Activated CD8-positive, alpha-beta memory T cell treated with anti-CD3 and anti-CD28 coated beads, Interleukin-2, amount 50 U/mL, for 24 hours (primary cell): ENCODE results near the gene PRSS27.
"Not testable (repeated sequence)": the region's sequence is repeated elsewhere in the genome, so short reads cannot be mapped to it uniquely, and the experiment has no call there.

Source experiments
- DNase-seq: peaks from one replicate; pipeline ENCODE4 v3.0.0-alpha.2; 2020; ENCODE audit errors: extremely low read depth

The PRSS27 gene

DNA sequence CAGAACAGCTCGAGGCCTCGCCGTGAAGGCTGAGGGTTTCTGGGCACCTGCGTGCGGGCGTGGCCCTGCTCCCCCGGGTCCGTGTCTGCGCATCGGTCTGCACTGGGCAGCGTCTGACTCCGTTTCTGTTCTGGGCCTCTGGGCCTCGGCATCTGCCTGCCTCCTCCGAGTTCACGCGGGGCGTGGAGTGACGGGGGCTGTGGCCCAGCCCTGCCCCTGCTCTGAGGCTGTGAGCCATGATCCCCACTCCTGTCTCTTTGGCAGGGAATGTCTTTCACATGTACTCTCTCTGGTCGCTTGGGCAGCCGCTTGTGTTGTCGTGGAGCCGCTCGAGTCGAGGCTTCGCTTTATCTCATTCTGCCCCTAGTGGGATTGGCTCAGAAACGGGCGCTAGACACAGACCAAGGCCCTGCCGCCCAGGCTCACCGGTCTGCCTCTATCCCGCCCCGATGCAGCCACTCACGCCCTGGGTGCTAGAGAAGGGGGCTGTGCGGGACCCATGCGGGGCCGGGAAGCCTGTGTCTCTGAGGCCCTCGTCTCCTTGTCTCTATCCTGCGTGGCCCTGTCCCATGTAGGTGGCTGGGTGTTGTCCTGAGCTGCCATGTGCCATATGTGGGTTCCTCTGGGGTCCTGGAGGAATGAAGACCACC is 23.3 kb downstream of the PRSS27 start:
- not testable (repeated sequence) for DNase-seq

DNA sequence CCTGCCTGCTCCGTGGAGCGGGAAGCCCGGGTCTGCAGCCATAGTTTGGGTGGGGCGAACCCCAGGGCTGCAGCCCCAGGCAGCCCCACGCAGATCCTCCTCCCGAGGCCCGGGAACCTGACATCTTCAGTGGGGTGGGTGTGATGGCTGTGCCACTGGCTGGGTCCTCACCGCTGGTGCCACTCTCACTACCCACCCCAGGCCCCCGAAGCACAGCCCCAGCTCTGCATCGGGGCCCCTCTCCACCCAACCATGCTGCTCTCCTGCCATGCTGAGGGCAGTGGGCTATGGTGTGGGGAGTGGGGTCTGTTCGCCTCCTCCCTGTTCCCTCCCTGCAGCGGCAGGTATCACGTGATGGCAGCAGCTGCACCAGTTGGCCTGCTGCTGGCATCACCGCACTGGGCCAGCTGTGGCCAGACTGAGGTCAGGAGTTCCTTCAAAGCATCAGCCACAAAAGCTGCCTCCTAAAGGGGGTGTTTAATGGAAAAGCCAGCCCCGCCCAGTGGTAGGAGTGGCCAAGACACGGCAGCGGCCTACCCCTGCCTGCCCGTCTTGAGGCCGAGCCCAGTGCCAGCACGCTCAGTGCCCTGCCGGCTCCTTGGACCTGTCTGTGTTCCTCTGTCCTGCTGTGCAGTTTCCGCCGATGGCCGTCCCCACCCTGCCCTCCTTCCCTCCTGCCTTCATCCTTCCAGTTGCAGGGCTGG is 26.9 kb downstream of the PRSS27 start:
- DNase-seq: no peak

DNA sequence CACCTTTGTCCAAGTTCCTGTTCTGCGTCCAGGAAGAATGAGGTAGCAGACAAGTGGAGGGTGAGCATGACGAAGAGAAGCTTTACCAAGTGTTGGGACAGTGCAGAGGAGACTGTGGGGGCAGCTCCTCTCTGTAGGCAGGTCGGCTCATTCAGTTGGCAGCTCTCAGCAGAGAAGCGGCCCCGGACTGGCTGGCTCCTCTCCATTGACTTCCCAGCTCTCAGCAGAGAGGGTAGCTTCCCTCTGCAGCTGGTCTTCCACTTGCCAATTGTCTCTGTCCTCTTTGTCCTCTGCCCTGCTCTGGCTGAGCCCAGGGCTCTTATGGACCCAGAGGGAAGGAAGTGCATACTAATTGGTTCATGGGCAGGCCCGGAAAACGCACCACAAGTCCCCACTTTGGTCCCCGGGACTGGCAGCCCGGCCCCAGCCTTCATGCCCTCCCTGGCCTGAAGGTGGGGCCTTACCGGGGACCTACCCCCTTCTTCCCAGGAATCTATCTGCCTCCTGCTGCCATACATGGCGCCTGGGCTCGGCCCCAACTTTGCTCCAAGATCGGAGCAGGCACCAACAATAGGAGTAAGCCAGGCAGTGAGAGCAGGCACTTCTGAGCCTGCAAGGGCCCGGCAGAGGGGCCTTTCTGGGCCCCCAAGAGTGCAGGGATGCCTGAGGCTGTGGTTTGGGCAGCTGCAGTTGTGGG is 27.6 kb downstream of the PRSS27 start:
- DNase-seq: no peak

DNA sequence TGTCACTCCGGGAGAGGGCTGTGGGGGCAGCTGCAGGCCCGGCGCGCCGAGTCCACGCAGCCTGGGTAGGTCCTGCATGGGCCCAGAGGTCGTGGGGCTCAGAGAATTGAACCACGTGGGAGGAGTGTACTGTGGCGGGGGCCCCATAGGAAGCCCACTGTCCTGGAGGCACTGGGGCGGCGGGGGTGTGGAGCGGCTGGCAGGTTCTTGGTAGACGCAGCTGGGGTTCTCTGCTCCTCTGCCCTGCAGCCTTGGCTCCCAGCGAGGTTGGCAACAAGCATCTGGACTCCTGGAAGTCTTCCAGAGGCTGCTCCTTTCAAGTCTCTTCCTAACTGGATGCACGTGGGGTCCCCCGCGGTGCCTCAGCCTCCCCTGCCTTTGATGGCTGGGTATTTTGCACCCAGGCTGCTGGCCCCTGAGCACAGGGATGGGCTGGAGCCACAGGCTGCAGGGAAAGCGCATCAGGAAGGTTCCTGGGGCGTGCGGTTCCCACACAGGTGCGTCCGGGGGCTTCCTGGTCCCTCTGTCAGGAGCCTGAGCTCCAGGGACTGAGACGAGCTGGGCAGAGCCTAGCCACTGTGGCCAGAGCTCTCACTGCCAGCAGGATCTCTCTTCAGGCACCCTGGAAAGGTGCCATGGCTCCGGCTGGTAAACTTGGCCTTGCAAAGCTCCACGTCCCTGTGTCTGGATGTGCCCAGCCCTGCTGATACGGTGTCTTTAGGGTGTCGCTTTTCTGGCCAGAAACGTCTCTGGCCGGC is 28.4 kb downstream of the PRSS27 start:
- DNase-seq: no peak

DNA sequence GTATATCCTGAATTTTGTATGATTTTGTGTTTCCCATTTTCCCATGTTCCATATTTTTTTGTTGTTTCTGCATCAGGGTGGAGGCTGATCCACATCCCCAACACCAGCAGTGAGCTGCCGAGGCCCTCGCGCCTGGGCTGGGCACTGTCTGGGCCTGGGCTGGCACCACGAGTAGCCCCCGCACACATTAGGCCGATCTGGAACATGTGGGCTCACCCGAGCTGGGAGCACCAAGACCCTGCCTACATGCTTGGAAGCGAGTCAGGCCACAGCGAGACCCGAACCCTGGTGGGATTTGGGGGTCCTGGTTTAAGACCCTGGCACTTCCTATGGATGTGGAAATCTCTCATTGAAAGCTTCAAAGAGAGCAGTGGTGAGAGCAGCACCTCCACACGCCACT is 29.2 kb downstream of the PRSS27 start:
- no peak for DNase-seq

DNA sequence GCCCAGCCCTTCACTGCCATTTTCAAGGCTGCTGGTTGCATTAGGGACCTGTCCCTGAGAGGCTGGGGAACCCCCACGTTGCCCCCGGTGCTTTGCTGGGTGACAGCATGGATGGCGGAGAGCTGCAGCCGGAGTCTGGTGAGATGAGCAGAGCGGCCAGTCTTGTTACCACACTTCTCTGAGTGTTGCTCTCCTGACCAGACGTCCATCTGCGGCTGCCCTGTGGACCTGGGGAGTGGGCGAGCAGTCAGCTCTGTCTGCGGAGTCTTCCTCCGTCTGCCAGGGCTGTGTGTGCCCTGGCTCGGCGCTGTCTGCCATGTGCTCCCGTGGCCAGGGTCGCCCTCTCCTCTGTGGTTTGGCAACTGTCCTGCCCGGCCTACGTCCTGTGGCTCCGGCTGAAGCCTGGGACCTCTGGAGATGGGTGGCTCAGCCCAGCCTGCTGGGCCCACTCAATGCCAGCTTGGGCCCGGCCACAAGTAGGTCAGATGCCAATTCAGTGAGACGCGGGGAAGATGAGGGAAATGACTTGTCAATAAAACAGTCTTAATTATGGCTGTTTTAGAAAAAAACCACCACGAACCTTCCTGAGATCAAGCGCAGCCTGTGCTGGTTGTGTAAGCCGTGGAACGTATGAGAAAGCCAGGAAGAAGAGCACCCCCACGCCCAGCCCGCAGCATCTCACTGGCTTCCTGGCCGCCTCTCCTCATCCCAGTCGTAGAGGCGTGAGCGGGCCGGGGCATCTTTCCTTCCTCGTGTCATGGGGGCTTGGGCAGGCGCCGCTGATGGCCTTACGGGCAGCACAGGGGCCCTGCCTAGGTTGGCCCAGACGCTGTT is 29.8 kb downstream of the PRSS27 start:
- DNase-seq: no peak

DNA sequence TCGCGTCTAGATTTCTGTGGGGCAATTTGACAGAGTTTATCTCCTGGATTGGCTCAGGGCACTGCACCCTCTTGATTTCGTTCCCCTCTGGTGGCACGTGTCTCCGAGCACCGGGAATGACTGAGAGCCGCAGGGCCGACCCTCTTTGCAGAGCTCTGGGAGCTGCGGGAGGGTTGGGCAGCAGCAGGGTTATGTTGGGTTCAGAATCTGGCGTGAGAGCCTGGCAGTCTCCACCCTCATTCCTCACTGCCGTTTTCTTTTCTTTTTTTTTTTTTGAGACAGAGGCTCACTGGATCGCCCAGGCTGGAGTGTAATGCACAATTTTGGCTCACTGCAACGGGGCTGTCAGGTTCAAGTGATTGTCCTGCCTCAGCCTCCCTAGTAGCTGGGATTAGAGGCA is 30.6 kb downstream of the PRSS27 start:
- DNase-seq: not testable (repeated sequence)

DNA sequence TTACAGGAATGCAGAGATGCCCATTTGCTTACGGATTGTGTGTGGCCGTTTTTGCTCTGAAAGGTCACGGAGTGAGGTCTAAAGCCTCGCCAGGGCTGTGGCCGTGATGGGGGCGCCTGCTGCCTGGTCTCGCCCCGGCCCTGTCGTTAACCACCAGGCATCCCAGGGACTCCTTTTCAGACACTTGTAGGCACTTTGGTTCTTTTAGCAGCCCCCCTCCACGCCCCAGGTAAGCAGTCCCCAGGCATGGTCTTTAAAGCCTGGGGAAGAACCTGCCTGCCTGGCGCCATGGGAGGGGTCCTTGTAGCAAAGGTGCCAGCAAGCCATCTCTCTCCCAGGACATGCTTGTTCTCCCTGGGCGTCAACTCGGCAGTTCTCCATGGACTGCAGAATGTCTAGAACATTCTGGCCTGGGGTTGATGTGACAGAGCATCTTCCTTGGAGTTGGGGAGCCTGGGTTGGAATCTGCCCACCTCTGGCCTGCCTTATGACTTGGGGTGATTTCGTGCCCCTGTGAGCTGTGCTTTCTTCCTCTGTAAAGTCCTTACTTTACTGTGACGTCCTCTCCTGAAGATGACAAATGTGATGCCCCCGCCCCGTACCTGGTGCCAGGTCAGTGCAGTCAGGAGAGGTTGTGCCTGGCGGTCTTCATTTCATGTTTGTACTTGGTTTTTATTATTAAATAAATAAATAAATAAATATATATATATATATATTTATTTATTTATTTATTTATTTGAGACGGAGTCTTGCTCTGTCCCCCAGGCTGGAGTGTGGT is 32.3 kb downstream of the PRSS27 start:
- no peak for DNase-seq

DNA sequence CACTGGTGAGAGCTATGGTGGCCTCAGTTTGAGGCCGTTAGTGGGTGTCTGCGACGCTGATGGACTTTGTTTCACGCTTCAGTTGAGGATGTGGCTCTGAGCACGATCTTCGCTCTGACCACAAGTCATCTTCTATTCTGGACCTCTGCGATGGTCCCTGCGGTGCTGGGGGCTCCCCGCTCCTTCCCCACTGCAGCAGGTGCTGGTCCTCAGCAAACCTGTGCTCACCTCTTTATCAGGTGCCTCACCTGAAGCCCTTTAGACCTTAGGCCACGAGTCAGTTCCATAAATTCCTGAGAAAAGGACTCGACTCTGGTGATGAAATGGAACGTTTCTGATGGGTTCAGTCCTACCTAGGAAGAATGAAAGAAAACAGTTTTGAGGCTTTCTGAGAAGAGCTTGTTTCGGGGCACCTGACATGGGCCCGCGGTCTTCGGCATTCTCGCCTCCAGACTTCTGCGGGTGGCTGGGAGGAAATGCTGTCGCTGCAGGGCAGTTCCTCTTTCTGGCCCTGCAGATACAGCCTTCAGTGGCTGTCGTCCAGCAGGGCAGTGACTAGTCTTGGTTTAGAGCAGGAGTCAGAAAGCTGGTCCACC is 33.0 kb downstream of the PRSS27 start:
- DNase-seq: no peak

DNA sequence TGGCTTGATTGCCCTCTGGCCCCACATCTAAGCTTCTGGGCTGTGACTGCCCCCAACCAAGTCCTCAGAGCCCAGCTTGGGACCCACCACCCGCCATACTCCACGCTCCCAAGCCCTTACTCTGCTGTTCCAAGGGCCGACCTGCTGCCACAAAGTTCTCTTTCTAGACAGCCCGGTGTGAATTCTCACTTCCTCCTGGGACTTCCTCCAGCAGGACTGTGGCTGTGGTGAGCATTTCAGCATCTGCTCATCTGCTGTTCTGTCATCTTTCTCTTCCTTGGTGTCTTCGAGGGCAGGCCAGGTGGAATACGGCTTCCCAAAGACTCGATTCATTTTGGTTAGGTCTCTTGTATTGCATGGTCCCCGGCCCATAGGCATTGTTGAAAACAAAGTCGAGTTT is 33.9 kb downstream of the PRSS27 start:
- DNase-seq: not testable (repeated sequence)

DNA sequence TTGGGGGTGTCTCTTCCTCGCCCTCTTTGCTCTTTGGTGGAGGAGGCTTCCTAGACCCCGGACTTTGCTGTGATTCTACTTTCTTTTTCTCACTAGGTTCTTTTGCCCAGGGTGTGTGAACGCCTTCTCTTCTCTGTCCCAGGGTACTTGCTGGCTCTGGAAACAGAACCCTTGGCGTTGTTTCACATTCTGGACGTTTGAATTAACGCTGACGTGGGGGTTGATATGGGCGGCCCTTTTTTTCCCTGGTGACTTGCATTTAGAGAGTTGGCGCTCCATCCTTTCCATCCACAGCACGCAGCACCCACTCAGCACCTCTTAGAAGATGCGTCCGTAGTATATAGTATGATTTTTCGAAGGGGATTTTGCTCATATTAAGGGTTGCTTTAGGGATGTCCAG is 37.0 kb downstream of the PRSS27 start:
- DNase-seq: not testable (repeated sequence)

DNA sequence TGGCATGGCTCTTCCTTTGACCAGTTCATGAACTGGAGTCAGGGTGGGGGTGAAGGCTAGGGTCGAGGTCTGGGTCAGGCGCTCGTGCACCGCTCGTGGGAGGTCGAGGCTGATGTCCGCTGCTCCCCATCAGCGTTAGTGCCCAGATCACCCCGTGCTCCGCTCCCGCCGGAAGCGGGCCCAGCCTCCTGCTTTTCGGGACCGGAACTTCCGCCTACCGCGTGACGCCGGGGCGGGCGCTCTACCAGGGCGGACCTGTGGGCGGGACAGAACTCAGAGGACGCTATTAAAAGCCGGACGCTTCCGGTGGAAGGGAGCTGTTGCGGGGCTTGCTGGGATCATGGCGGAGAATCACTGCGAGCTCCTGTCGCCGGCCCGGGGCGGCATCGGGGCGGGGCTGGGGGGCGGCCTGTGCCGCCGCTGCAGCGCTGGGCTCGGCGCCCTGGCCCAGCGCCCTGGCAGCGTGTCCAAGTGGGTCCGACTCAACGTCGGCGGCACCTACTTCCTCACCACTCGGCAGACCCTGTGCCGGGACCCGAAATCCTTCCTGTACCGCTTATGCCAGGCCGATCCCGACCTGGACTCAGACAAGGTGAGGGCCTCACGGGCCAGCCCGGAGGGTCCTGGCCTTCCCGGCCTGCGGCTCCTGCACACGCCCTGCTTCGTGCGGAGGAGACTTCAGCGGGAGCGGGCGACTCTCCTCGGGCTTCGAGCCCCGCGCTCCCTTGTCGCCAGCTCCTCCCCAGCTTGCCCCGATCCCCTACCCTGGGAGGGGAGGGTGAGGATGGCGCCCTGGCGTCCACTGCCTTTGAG is 37.6 kb downstream of the PRSS27 start, which contains the start of gene KCTD5:
Gene KCTD5, plus strand, starts transcription at position 315 of the 813 bp plus-strand sequence. Its CDS starts 26 bp downstream, at position 341.
- peak; percentile 94 for DNase-seq

DNA sequence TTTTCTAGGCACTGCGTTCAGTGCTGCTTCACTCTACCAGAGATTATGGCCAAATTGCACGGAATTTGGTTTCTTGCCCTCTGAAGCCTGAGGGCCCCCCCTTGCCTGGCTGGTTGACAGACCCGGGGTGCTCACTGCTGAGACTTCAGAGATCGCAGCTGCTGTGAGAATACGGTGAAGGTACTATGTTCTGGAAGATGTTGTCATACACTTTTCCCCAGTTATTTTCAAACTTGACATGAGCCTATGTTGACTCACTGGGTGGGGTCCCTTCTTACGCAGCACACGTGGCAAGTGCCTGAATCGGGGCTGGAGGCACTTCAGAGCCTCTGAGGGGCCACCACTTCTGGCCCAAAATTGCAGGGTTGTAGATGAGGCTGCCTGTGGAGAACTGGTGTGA is 39.7 kb downstream of the PRSS27 start:
- DNase-seq: not testable (repeated sequence)

DNA sequence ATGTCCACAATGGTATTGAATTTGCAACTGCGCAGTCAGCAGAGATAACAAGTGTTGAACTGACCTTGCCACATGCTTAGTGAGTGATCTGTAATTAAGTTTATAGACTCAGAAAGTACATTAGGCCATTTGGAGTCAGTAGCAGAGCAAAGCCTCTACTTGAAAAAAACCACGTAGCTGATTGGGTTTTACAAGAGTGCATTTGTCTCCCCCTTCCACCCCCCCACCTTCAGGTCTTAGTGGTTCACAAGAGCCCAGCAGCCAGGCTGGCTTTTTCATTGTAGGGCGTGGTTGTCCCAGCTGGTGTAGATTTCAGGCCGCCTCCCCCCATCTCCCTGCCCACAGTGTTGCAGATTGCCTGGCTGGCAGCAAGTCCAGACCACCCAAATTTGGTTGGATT is 40.1 kb downstream of the PRSS27 start:
- DNase-seq: not testable (repeated sequence)

DNA sequence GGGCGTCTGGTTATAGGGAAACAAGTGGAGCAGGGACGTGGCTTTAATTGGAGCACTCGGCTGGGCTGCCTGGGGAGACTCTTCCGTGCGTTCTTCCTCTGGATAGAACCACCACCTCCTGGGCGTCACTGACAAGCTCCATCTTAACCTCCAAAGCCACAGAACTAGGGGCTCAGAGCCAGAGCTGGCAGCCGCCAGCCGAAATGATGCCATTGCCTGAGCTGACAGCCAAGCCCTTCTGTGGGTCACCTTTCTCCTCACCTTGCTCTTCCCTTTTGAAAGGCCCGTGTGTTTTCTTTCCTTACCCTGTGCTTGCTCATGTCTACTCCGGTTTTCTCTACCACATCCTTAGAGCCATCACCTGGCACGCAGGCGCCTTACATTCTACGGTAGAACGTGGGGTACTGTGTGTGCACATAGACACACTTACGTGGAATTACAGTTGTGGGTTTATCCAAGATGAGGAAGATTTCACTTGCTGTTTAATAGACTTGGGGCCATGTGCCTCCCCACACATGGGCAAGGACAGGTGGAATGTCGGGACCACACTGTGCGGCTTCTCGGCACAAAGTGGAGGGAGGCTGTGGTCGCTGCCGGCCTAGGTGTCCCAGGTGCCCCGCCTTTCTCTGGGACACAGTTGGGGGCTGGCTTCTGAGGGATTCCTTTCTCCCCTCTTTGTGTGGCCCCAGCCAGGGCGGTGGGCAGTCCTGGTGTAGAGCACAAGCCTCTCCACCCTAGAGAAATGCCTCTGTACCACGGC is 41.6 kb downstream of the PRSS27 start:
- DNase-seq: not testable (repeated sequence)

DNA sequence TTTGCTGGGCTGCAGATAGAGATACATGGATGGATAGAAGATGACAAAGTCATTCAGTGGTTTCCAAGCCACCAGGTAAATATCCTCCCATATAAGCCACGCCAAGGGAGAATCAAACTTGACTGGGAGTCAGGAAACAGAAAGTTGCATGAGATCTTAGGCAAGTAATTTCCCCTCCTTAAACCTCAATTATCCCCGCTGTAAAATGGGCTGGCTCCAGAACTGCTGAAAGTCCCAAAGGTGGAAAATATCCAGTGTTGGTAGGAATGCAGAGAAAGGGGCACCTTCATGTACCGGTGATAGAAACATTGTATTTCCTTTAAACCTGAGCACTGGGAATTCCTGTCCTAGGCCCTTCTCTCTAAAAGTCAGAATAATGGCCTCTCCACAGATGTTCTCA is 43.1 kb downstream of the PRSS27 start:
- DNase-seq: not testable (repeated sequence)

DNA sequence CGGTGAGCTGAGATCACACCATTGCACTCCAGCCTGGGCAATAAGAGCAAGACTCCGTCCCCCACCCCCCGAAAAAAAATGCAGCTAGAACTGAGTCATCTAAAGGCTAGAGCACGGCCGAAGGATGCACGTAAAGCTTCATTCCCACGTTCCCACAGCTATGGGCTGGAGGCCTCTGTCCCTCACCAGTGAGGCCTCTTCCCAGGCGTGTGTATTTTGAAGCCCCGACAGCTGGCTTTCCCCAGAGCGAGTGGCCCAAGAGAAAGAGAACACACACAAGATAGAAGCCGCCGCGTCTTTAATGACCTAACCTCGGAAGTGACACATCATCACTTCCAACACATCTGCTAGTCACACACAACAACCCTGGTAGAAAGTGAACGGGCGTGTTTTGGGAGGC is 44.3 kb downstream of the PRSS27 start:
- no peak for DNase-seq

DNA sequence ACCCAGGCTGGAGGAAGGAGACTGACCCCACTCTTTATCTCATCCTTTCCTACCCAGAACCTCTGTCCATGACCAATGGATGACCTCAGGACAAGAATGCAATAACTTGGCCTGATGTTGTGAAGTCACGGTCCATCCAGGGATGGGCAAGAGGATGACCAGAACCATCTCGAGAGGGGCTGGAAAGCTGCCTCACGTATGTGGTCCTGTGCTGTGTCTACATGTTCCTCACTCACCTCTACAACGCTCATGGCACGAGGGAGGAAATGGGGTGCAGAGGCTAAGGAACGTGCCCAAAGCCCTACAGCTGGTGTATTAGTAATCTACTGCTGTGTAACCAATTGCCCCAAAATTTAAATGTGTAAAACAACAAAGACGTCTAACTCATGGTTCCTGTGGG is 45.0 kb downstream of the PRSS27 start:
- no peak for DNase-seq
